ENCODE results near the gene LOXL3.

DNA sequence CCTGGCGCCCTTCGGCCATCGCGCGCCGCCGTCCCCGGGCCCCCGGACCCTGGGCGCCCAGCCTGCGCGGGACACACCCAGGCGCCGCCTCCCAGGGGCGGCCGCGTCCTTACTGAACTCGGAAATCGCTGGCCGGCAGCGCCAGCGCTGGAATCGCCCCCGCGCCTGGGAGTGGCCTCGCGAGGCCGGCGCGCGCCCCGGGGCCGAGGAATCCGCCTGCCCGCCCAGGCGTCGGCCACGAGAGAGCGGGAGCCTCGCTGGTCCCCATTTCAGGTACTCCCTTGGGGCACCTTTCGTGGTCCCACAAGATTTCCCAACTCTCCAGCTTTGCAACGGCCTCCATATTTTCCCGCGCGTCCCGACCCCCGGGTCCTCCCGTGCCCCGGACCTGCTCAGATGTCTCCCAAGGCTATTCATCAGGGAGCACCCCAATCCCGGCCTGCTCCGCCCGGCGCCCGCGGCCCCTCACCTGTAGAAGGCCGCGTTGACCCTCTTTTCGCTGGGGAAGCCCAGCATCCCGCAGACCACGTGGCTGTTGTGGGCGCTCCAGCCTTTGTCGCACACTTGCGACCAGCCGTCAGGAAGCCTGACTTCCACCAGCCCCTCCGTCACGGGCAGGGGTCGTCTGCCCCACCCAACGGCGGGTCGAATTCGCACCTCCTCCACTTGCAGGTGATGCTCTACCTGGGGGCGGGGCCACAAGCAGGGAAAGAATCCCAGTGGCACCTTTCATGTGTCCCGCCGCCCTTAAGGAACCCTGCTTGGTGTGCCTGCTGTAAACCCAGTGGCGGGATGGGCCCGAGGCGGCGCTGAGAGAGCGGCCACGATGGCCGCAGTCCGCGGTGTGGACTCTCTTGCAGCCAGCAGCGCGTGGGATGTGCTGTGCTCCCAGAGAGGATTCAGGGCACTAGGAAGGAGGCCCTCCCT, 4.6 kb downstream of the LOXL3 start:
- TF ChIP-seq, protein P1, sequence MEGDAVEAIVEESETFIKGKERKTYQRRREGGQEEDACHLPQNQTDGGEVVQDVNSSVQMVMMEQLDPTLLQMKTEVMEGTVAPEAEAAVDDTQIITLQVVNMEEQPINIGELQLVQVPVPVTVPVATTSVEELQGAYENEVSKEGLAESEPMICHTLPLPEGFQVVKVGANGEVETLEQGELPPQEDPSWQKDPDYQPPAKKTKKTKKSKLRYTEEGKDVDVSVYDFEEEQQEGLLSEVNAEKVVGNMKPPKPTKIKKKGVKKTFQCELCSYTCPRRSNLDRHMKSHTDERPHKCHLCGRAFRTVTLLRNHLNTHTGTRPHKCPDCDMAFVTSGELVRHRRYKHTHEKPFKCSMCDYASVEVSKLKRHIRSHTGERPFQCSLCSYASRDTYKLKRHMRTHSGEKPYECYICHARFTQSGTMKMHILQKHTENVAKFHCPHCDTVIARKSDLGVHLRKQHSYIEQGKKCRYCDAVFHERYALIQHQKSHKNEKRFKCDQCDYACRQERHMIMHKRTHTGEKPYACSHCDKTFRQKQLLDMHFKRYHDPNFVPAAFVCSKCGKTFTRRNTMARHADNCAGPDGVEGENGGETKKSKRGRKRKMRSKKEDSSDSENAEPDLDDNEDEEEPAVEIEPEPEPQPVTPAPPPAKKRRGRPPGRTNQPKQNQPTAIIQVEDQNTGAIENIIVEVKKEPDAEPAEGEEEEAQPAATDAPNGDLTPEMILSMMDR (IDR thresholded peaks at IDR 0.05; ENCODE audit: poor library complexity) = no peak
- TF ChIP-seq EZH2 (IDR thresholded peaks at IDR 0.05; ENCODE audit: borderline replicate concordance) = no peak
- TF ChIP-seq EZH2phosphoT487 (IDR thresholded peaks at IDR 0.05; ENCODE audit: low read depth, severe bottlenecking, unreplicated experiment) = no peak

Measured in hepatocyte (in vitro differentiated cells).